K562 (cell line): ENCODE data around the gene KLK15. TPM values are rescaled to one million over a fixed set of nuclear protein-coding genes. Genes with fewer than 3 reads are reported as not detected.

Source experiments
- CTBP1 ChIP-seq: fragments of 450-650 bp; IDR thresholded peaks from 2 replicates; pipeline ENCODE4 v1.6.1; 2016; ENCODE audit warnings: borderline replicate concordance
- ETV5 ChIP-seq: sonication (generic); formaldehyde crosslinking; IDR thresholded peaks from 2 replicates; pipeline ENCODE4 v1.4.0; 2020; ENCODE audit warnings: low read depth, mild to moderate bottlenecking, missing genetic modification reagents
- HLTF ChIP-seq: fragments of 450-650 bp; IDR thresholded peaks from 2 replicates; pipeline ENCODE4 v1.6.1; 2016
- NFATC3 ChIP-seq: fragments of 450-650 bp; IDR thresholded peaks from 2 replicates; pipeline ENCODE4 v1.6.1; 2017; ENCODE audit warnings: mild to moderate bottlenecking
- NFIC ChIP-seq: fragments of 450-650 bp; IDR thresholded peaks from 2 replicates; pipeline ENCODE4 v1.6.1; 2017; ENCODE audit warnings: mild to moderate bottlenecking, inconsistent platforms
- POLR2B ChIP-seq: fragments of 450-650 bp; IDR thresholded peaks from 2 replicates; pipeline ENCODE4 v1.6.1; 2018; ENCODE audit warnings: low read depth; ENCODE audit not compliant: partially characterized antibody
- PURB ChIP-seq: sonication (generic); formaldehyde crosslinking; IDR thresholded peaks from 2 replicates; pipeline ENCODE4 v1.9.0; 2021; ENCODE audit warnings: low read depth, mild to moderate bottlenecking, missing genetic modification reagents
- SETDB1 ChIP-seq: IDR thresholded peaks from one replicate; pipeline ENCODE4 v1.6.1; 2012; ENCODE audit warnings: low read length, control low read depth, inconsistent platforms
- SMAD3 ChIP-seq: fragments of 450-650 bp; formaldehyde crosslinking; conservative IDR thresholded peaks from 2 replicates; pipeline ENCODE4 v1.4.0; 2020; ENCODE audit warnings: mild to moderate bottlenecking
- ZBTB17 ChIP-seq: fragments of 450-650 bp; formaldehyde crosslinking; IDR thresholded peaks from 2 replicates; pipeline ENCODE4 v1.4.0; 2020; ENCODE audit warnings: mild to moderate bottlenecking
- polyA plus RNA-seq, 8 experiments: library from polyadenylated mRNA; depleted of rRNA in 4 of 8; stranded (reverse) in 5 of 8; unstranded in 3 of 8; fragments of >200 nt; fragmentation: Nextera tagmentation in 2 of 8; fragmentation: Illumina TruSeq in 1 of 8; extraction: Ambion mirVana in 2 of 8; extraction: Trizol in 1 of 8; gene quantifications; 2 replicates each; pipeline versions ENCODE4 v1.2.1 to v1.2.3, GENCODE V29; 2011 to 2014; ENCODE audit warnings: inconsistent platforms in 1 of 8, missing spikeins in 1 of 8
- total RNA-seq, 7 experiments: library from RNA; depleted of rRNA in 6 of 7; stranded (reverse); fragments of >200 nt in 6 of 7; fragmentation: Illumina TruSeq in 2 of 7; extraction: Trizol in 2 of 7; gene quantifications; 2 replicates each; pipeline versions ENCODE4 v1.2.1 to v1.2.3, GENCODE V29; 2011 to 2021; ENCODE audit warnings: low replicate concordance in 1 of 7
- TF ChIP-seq, protein P1 (sequence below): fragments of 250-450 bp; sonication (Bioruptor Pico); IDR thresholded peaks from 2 replicates; pipeline ENCODE4 v1.5.0; 2022; ENCODE audit warnings: mild to moderate bottlenecking
- TF ChIP-seq, protein P2 (sequence below): fragments of 450-650 bp; IDR thresholded peaks from 2 replicates; pipeline ENCODE4 v1.7.0; 2016; ENCODE audit warnings: borderline replicate concordance
- TF ChIP-seq, protein P3 (sequence below): fragments of 250-450 bp; sonication (Bioruptor Pico); IDR thresholded peaks from 2 replicates; pipeline ENCODE4 v1.4.0; 2020
- TF ChIP-seq, protein P4 (sequence below): sonication (generic); formaldehyde crosslinking; IDR thresholded peaks from 2 replicates; pipeline ENCODE4 v1.8.1; 2023; ENCODE audit warnings: mild to moderate bottlenecking, missing genetic modification reagents

KLK15 gene
- total and polyA plus RNA-seq, 9 of the 15 experiments (the other 6 are each of a cell fraction or from before 2014, with no cell fraction given), result not detected

DNA sequence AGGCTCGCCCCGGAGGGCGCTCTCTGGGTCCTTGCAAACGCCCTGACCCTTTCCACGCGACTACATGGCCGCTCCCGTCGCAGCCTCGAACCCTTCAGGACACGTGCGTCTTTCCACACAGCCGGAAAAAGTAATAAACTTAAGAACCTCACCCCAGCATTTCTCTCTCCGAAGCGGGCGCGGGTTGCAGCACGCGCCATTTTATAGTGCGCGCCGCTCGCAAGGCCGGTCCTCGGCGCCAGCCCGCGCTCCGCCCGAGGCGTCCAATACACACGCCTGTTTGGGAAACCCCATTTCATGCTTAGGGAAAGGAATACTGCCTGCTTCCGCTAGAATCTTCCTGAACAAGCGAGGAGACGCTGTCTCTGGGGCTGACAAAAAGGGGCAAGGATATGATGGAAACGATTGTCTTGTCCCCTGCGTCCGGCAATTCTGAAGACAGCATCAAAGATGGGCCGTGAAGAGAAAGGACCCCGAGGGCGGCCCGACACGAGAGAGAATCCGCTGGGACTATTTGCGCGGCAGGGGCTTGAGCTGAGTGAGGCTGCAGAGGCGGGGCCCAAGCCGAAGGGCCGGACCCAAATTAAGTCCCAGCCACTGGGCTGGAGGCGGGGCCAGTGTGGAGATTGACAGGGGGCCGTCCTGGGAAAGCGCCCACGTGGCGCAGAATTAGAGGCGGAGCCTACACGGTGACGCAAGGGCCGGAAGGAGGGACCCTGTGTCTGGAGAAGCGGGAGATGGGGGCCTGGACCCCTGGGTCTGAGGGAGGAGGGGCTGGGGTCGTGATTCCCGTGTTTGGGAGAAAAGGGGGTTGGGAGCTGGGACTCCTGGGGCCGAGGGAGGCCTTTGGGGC is 28.7 kb downstream of the KLK15 start (continued):
- TF ChIP-seq HLTF (peak; percentile 79), SMAD3 (CRISPR knock-in tag) (no peak), POLR2B (peak; percentile 99), NFIC (peak; percentile 58), PURB (CRISPR knock-in tag) (no peak), ETV5 (CRISPR knock-in tag) (peak; percentile 80), SETDB1 (no peak), NFATC3 (no peak), ZBTB17 (CRISPR knock-in tag) (0 out of 2 replicates have a peak, but pooled peaks have one; percentile 10), CTBP1 (peak; percentile 91; the same call in 1 of the 2 replicates)
- TF ChIP-seq, protein P1, sequence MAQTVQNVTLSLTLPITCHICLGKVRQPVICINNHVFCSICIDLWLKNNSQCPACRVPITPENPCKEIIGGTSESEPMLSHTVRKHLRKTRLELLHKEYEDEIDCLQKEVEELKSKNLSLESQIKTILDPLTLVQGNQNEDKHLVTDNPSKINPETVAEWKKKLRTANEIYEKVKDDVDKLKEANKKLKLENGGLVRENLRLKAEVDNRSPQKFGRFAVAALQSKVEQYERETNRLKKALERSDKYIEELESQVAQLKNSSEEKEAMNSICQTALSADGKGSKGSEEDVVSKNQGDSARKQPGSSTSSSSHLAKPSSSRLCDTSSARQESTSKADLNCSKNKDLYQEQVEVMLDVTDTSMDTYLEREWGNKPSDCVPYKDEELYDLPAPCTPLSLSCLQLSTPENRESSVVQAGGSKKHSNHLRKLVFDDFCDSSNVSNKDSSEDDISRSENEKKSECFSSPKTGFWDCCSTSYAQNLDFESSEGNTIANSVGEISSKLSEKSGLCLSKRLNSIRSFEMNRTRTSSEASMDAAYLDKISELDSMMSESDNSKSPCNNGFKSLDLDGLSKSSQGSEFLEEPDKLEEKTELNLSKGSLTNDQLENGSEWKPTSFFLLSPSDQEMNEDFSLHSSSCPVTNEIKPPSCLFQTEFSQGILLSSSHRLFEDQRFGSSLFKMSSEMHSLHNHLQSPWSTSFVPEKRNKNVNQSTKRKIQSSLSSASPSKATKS (CRISPR knock-in tag), result no peak
- TF ChIP-seq, protein P2, sequence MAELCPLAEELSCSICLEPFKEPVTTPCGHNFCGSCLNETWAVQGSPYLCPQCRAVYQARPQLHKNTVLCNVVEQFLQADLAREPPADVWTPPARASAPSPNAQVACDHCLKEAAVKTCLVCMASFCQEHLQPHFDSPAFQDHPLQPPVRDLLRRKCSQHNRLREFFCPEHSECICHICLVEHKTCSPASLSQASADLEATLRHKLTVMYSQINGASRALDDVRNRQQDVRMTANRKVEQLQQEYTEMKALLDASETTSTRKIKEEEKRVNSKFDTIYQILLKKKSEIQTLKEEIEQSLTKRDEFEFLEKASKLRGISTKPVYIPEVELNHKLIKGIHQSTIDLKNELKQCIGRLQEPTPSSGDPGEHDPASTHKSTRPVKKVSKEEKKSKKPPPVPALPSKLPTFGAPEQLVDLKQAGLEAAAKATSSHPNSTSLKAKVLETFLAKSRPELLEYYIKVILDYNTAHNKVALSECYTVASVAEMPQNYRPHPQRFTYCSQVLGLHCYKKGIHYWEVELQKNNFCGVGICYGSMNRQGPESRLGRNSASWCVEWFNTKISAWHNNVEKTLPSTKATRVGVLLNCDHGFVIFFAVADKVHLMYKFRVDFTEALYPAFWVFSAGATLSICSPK, result no peak
- TF ChIP-seq, protein P3, sequence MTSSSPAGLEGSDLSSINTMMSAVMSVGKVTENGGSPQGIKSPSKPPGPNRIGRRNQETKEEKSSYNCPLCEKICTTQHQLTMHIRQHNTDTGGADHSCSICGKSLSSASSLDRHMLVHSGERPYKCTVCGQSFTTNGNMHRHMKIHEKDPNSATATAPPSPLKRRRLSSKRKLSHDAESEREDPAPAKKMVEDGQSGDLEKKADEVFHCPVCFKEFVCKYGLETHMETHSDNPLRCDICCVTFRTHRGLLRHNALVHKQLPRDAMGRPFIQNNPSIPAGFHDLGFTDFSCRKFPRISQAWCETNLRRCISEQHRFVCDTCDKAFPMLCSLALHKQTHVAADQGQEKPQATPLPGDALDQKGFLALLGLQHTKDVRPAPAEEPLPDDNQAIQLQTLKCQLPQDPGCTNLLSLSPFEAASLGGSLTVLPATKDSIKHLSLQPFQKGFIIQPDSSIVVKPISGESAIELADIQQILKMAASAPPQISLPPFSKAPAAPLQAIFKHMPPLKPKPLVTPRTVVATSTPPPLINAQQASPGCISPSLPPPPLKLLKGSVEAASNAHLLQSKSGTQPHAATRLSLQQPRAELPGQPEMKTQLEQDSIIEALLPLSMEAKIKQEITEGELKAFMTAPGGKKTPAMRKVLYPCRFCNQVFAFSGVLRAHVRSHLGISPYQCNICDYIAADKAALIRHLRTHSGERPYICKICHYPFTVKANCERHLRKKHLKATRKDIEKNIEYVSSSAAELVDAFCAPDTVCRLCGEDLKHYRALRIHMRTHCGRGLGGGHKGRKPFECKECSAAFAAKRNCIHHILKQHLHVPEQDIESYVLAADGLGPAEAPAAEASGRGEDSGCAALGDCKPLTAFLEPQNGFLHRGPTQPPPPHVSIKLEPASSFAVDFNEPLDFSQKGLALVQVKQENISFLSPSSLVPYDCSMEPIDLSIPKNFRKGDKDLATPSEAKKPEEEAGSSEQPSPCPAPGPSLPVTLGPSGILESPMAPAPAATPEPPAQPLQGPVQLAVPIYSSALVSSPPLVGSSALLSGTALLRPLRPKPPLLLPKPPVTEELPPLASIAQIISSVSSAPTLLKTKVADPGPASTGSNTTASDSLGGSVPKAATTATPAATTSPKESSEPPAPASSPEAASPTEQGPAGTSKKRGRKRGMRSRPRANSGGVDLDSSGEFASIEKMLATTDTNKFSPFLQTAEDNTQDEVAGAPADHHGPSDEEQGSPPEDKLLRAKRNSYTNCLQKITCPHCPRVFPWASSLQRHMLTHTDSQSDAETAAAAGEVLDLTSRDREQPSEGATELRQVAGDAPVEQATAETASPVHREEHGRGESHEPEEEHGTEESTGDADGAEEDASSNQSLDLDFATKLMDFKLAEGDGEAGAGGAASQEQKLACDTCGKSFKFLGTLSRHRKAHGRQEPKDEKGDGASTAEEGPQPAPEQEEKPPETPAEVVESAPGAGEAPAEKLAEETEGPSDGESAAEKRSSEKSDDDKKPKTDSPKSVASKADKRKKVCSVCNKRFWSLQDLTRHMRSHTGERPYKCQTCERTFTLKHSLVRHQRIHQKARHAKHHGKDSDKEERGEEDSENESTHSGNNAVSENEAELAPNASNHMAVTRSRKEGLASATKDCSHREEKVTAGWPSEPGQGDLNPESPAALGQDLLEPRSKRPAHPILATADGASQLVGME, result no peak
- TF ChIP-seq, protein P4, sequence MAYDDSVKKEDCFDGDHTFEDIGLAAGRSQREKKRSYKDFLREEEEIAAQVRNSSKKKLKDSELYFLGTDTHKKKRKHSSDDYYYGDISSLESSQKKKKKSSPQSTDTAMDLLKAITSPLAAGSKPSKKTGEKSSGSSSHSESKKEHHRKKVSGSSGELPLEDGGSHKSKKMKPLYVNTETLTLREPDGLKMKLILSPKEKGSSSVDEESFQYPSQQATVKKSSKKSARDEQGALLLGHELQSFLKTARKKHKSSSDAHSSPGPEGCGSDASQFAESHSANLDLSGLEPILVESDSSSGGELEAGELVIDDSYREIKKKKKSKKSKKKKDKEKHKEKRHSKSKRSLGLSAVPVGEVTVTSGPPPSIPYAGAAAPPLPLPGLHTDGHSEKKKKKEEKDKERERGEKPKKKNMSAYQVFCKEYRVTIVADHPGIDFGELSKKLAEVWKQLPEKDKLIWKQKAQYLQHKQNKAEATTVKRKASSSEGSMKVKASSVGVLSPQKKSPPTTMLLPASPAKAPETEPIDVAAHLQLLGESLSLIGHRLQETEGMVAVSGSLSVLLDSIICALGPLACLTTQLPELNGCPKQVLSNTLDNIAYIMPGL (CRISPR knock-in tag), result peak; percentile 89
